Neutrophil (primary cell): ENCODE measurements around the gene B9D1.

Experiments
- H3K27ac ChIP-seq: fragments of 200-600 bp; sonication (generic); 2 replicates; pipeline ENCODE4 v1.5.1; 2016; ENCODE audit warnings: mild to moderate bottlenecking, moderate library complexity
- H3K27me3 ChIP-seq: fragments of 200-600 bp; sonication (generic); 2 replicates; pipeline ENCODE4 v1.6.0; 2016; ENCODE audit warnings: mild to moderate bottlenecking
- H3K36me3 ChIP-seq: fragments of 200-600 bp; sonication (generic); 2 replicates; pipeline ENCODE4 v1.5.1; 2017
- H3K4me1 ChIP-seq, 2 experiments: fragments of 200-600 bp in 1 of 2; sonication (generic) in 1 of 2; 1 replicate in 1 of 2; 2 replicates in 1 of 2; pipeline versions ENCODE4 v1.5.1 to v1.6.1; 2013 to 2016; ENCODE audit warnings: low read depth in 1 of 2, low read length in 1 of 2, mild to moderate bottlenecking in 1 of 2, moderate library complexity in 1 of 2; ENCODE audit not compliant: control insufficient read depth in 1 of 2, insufficient read depth in 1 of 2
- H3K4me3 ChIP-seq, 2 experiments: fragments of 200-600 bp in 1 of 2; sonication (generic) in 1 of 2; 1 replicate in 1 of 2; 2 replicates in 1 of 2; pipeline ENCODE4 v1.5.1; 2013 to 2016; ENCODE audit warnings: low read depth in 1 of 2, low read length in 1 of 2, mild to moderate bottlenecking in 1 of 2, moderate library complexity in 1 of 2
- H3K9me3 ChIP-seq: fragments of 200-600 bp; sonication (generic); 2 replicates; pipeline ENCODE4 v1.5.1; 2016
- TF ChIP-seq, protein P1 (sequence below): fragments of 200-600 bp; sonication (generic); IDR thresholded peaks from 2 replicates; pipeline ENCODE4 v1.5.1; 2016; ENCODE audit warnings: antibody characterized with exemption

B9D1 gene

DNA sequence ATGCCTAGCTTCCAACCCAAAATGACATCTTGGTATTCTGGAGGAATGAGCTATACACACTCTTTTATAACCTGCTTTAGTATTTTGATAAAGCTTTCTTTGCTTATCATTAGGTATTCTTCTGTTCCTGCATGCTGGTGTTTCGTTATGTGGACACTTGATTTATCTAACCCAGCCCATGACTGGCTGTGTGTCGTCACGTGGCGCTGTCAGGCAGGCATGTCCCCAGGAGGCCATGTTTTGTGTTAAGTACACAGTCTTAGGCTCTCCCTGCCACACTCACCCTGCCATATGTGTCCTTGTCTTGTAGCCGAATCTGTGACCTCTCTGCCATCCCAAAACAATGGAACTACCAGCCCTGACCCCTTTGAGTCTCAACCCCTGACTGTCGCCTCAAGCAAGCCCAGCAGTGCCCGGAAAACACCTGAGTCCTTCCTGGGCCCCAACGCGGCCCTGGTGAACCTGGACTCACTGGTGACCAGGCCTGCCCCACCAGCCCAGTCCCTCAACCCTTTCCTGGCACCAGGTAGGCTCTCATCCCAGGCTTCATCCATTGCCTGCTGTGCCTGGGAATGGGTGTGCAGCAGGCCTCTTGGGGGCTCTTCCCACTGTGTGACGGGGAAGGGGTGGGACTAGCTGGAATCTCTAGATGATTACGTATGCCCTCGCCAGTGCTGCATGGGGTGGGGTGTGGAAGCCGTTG lies 30.8 kb downstream of the B9D1 start:
- Histone ChIP-seq H3K4me3 (no peak overlapping the region), H3K4me1 (no peaks in the 10 kb centered on the region), H3K27me3 (peaks cover 45% of the 10 kb centered on the region), H3K27ac (no peak overlapping the region), H3K36me3 (no peaks in the 10 kb centered on the region), H3K9me3 (no peaks in the 10 kb centered on the region)
- TF ChIP-seq, protein P1, sequence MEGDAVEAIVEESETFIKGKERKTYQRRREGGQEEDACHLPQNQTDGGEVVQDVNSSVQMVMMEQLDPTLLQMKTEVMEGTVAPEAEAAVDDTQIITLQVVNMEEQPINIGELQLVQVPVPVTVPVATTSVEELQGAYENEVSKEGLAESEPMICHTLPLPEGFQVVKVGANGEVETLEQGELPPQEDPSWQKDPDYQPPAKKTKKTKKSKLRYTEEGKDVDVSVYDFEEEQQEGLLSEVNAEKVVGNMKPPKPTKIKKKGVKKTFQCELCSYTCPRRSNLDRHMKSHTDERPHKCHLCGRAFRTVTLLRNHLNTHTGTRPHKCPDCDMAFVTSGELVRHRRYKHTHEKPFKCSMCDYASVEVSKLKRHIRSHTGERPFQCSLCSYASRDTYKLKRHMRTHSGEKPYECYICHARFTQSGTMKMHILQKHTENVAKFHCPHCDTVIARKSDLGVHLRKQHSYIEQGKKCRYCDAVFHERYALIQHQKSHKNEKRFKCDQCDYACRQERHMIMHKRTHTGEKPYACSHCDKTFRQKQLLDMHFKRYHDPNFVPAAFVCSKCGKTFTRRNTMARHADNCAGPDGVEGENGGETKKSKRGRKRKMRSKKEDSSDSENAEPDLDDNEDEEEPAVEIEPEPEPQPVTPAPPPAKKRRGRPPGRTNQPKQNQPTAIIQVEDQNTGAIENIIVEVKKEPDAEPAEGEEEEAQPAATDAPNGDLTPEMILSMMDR: no peak

GRCh38 chr17:19331134-19331533 lies 31.4 kb downstream of the B9D1 start:
- Histone ChIP-seq H3K9me3 (no peaks in the 10 kb centered on the region), H3K4me3 (no peak overlapping the region), H3K4me1 (no peaks in the 10 kb centered on the region), H3K36me3 (no peaks in the 10 kb centered on the region), H3K27me3 (peaks cover 39% of the 10 kb centered on the region), H3K27ac (no peak overlapping the region)
- TF ChIP-seq, protein P1: no peak

GRCh38 chr17:19330271-19330670 lies 32.3 kb downstream of the B9D1 start:
- Histone ChIP-seq H3K27me3 (peaks cover 31% of the 10 kb centered on the region), H3K4me1 (no peaks in the 10 kb centered on the region), H3K9me3 (no peaks in the 10 kb centered on the region), H3K36me3 (no peaks in the 10 kb centered on the region), H3K4me3 (no peak overlapping the region), H3K27ac (no peak overlapping the region)
- TF ChIP-seq, protein P1: no peak

DNA sequence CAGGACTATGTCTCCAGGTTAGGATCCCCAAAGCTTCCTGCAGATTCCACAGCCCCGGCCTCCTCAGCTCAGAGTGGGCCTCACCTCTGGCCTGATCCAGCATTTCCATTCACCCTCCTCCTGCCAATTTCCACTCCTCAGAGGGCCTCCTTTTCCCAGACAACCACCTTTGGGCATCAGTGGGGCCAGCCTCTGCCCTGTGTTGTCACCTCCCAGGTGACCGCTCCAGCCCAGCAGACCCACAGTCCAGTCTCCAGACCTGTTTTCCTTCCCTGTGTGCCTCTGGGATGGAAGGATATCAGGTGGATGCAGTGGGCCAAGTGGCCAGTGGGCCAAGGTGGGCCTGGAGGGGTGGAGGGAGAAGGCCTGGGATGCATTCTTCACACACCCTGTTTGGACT lies 32.7 kb downstream of the B9D1 start:
- H3K27me3 ChIP-seq: peaks cover 33% of the 10 kb centered on the region
- H3K9me3 ChIP-seq: no peaks in the 10 kb centered on the region
- TF ChIP-seq, protein P1: no peak
- no peak overlapping the region for H3K4me3 ChIP-seq
- no peaks in the 10 kb centered on the region for H3K36me3 ChIP-seq
- H3K4me1 ChIP-seq: no peaks in the 10 kb centered on the region
- H3K27ac ChIP-seq: no peak overlapping the region

- peaks cover 38% of the 10 kb centered on the region for H3K27me3 ChIP-seq
- TF ChIP-seq, protein P1: no peak
- no peaks in the 10 kb centered on the region for H3K9me3 ChIP-seq
- no peak overlapping the region for H3K4me3 ChIP-seq
- no peaks in the 10 kb centered on the region for H3K4me1 ChIP-seq
- H3K36me3 ChIP-seq: no peaks in the 10 kb centered on the region
- H3K27ac ChIP-seq: no peak overlapping the region
Measured at GRCh38 chr17:19329136-19329535, 33.4 kb downstream of the B9D1 start.
